IMR-90 (cell line): ENCODE measurements around the gene SAP30BP. TPM values are rescaled to one million over a fixed set of nuclear protein-coding genes. Genes with fewer than 3 reads are reported as not detected.
A peak's percentile ranks its signal among the peaks of the same experiment; 100 is the strongest.

Source experiments
- ATAC-seq: fragments of 200-7000 bp; cut with Tn5 transposase; 2 replicates; pipeline ENCODE4 v1.9.1; 2020; ENCODE audit warnings: low read depth, mild to moderate bottlenecking, moderate library complexity
- BruUV-seq: library from RNA; stranded (reverse); fragments of 400-500 nt; replicated peaks from 2 replicates; lab custom pipeline; 2021; lab: Mats Ljungman, UMichigan
- CTCF ChIA-PET: fragments of 300-600 bp; formaldehyde crosslinking; extraction: SDS; loops from one replicate; lab custom pipeline; 2021; ENCODE audit warnings: antibody characterized with exemption; lab: Yijun Ruan, JAX
- POLR2A ChIA-PET: fragments of 300-600 bp; sonication (Branson Sonifier 250); formaldehyde crosslinking; loops from one replicate; lab custom pipeline; 2022; ENCODE audit warnings: antibody characterized with exemption; ENCODE audit not compliant: unreplicated experiment; lab: Charles Lee
- DNase-seq: peaks from one replicate; pipeline ENCODE4 v3.0.0; 2013
- H2AFZ ChIP-seq: replicated peaks from 2 replicates; pipeline ENCODE3; 2013; ENCODE audit warnings: low read length, mild to moderate bottlenecking; ENCODE audit not compliant: poor library complexity
- H2AK5ac ChIP-seq: 2 replicates; pipeline ENCODE4 v1.6.1; 2013; ENCODE audit warnings: low read depth, low read length, inconsistent platforms
- H2AK9ac ChIP-seq: replicated peaks from 2 replicates; pipeline ENCODE3; 2013; ENCODE audit warnings: mild to moderate bottlenecking, low read depth, low read length, moderate library complexity; ENCODE audit not compliant: poor library complexity
- H2BK120ac ChIP-seq: 2 replicates; pipeline ENCODE4 v1.6.1; 2013; ENCODE audit warnings: low read depth, low read length, inconsistent platforms
- H2BK15ac ChIP-seq: 3 replicates; pipeline ENCODE4 v1.6.1; 2013; ENCODE audit warnings: low read depth, low read length, inconsistent platforms
- H2BK20ac ChIP-seq: 2 replicates; pipeline ENCODE4 v1.6.1; 2013; ENCODE audit warnings: low read depth, mild to moderate bottlenecking, inconsistent platforms, low read length, moderate library complexity
- H2BK5ac ChIP-seq: 2 replicates; pipeline ENCODE4 v1.6.1; 2013; ENCODE audit warnings: mild to moderate bottlenecking, low read depth, low read length, inconsistent platforms; ENCODE audit not compliant: poor library complexity, severe bottlenecking
- H3K14ac ChIP-seq: replicated peaks from 2 replicates; pipeline ENCODE4 v1.6.1; 2013; ENCODE audit warnings: low read depth, low read length, inconsistent platforms
- H3K18ac ChIP-seq: 2 replicates; pipeline ENCODE4 v1.6.1; 2013; ENCODE audit warnings: low read depth, low read length, control low read depth
- H3K23ac ChIP-seq: 2 replicates; pipeline ENCODE4 v1.6.1; 2013; ENCODE audit warnings: low read depth, low read length, inconsistent platforms
- H3K27ac ChIP-seq: 2 replicates; pipeline ENCODE4 v1.5.1; 2013; ENCODE audit warnings: mild to moderate bottlenecking, control low read depth, low read length; ENCODE audit not compliant: insufficient read depth
- H3K27me3 ChIP-seq: 2 replicates; pipeline ENCODE4 v1.6.1; 2013; ENCODE audit warnings: low read length; ENCODE audit not compliant: control insufficient read depth, insufficient read depth
- H3K36me3 ChIP-seq: 2 replicates; pipeline ENCODE4 v1.6.1; 2013; ENCODE audit warnings: low read length, mixed read lengths; ENCODE audit not compliant: control insufficient read depth, insufficient read depth
- H3K4ac ChIP-seq: 2 replicates; pipeline ENCODE4 v1.6.1; 2013; ENCODE audit warnings: low read depth, low read length, inconsistent platforms
- H3K4me1 ChIP-seq: 2 replicates; pipeline ENCODE4 v1.6.1; 2013; ENCODE audit warnings: low read length, mixed read lengths; ENCODE audit not compliant: control insufficient read depth, insufficient read depth
- H3K4me2 ChIP-seq: 2 replicates; pipeline ENCODE4 v1.6.1; 2013; ENCODE audit warnings: low read depth, mild to moderate bottlenecking, control low read depth, low read length, moderate library complexity
- H3K4me3 ChIP-seq: 2 replicates; pipeline ENCODE4 v1.5.1; 2013; ENCODE audit warnings: low read depth, mild to moderate bottlenecking, control low read depth, low read length, moderate library complexity; ENCODE audit not compliant: insufficient read depth
- H3K56ac ChIP-seq: 2 replicates; pipeline ENCODE4 v1.6.1; 2013; ENCODE audit warnings: low read length, inconsistent platforms; ENCODE audit not compliant: insufficient read depth; ENCODE audit errors: extremely low read depth
- H3K79me1 ChIP-seq, 2 experiments: 2 replicates each; pipeline ENCODE4 v1.6.1; 2013; ENCODE audit warnings: low read length in 2 of 2, inconsistent platforms in 1 of 2, low read depth in 1 of 2
- H3K9ac ChIP-seq: 2 replicates; pipeline ENCODE4 v1.6.1; 2013; ENCODE audit warnings: low read depth, low read length, control low read depth
- H3K9me1 ChIP-seq: 2 replicates; pipeline ENCODE4 v1.6.1; 2013; ENCODE audit warnings: low read length, inconsistent platforms; ENCODE audit not compliant: insufficient read depth
- H3K9me3 ChIP-seq: 2 replicates; pipeline ENCODE4 v1.6.1; 2013; ENCODE audit warnings: low read length; ENCODE audit not compliant: control insufficient read depth, insufficient read depth
- H4K20me1 ChIP-seq: 2 replicates; pipeline ENCODE4 v1.6.1; 2013; ENCODE audit warnings: low read length, inconsistent platforms; ENCODE audit not compliant: insufficient read depth
- H4K5ac ChIP-seq: 2 replicates; pipeline ENCODE4 v1.6.1; 2013; ENCODE audit warnings: mild to moderate bottlenecking, low read depth, low read length, control low read depth
- H4K8ac ChIP-seq, 2 experiments: 2 replicates each; pipeline ENCODE4 v1.6.1; 2013; ENCODE audit warnings: low read depth in 2 of 2, low read length in 2 of 2, control low read depth in 1 of 2, inconsistent platforms in 1 of 2
- H4K91ac ChIP-seq: 2 replicates; pipeline ENCODE4 v1.6.1; 2013; ENCODE audit warnings: low read depth, low read length, inconsistent platforms; ENCODE audit not compliant: insufficient read depth
- BHLHE40 ChIP-seq: fragments of 150-350 bp; IDR thresholded peaks from 2 replicates; pipeline ENCODE4 v1.6.1; 2016; ENCODE audit warnings: mild to moderate bottlenecking, low read depth, low read length
- CEBPB ChIP-seq: IDR thresholded peaks from 2 replicates; pipeline ENCODE4 v1.6.1; 2012; ENCODE audit warnings: low read depth, low read length, improper control_type of control experiment
- CHD1 ChIP-seq: IDR thresholded peaks from 2 replicates; pipeline ENCODE4 v1.6.1; 2012; ENCODE audit warnings: low read depth, low read length, improper control_type of control experiment
- FOS ChIP-seq: fragments of 150-350 bp; IDR thresholded peaks from 2 replicates; pipeline ENCODE4 v1.6.1; 2016; ENCODE audit warnings: low read depth, low read length
- MAFK ChIP-seq: IDR thresholded peaks from 2 replicates; pipeline ENCODE4 v1.6.1; 2012; ENCODE audit warnings: low read depth, low read length, improper control_type of control experiment
- MAZ ChIP-seq: IDR thresholded peaks from 2 replicates; pipeline ENCODE4 v1.6.1; 2012; ENCODE audit warnings: low read depth, mild to moderate bottlenecking, low read length, improper control_type of control experiment, moderate library complexity, borderline replicate concordance
- MXI1 ChIP-seq: IDR thresholded peaks from 2 replicates; pipeline ENCODE4 v1.6.1; 2012; ENCODE audit warnings: low read depth, mild to moderate bottlenecking, low read length, moderate library complexity, borderline replicate concordance
- NFE2L2 ChIP-seq: fragments of 150-350 bp; IDR thresholded peaks from 2 replicates; pipeline ENCODE4 v1.6.1; 2016; ENCODE audit warnings: low read depth, mild to moderate bottlenecking, low read length
- POLR2A ChIP-seq: IDR thresholded peaks from 2 replicates; pipeline ENCODE4 v1.6.1; 2012; ENCODE audit warnings: mild to moderate bottlenecking, low read depth, low read length
- RAD21 ChIP-seq: IDR thresholded peaks from 2 replicates; pipeline ENCODE4 v1.6.1; 2012; ENCODE audit warnings: low read length, improper control_type of control experiment
- RCOR1 ChIP-seq: IDR thresholded peaks from 2 replicates; pipeline ENCODE4 v1.6.1; 2012; ENCODE audit warnings: mild to moderate bottlenecking, low read length, improper control_type of control experiment; ENCODE audit not compliant: insufficient replicate concordance
- RFX5 ChIP-seq: IDR thresholded peaks from 2 replicates; pipeline ENCODE4 v1.8.0; 2012; ENCODE audit warnings: low read depth, mild to moderate bottlenecking, low read length, moderate library complexity
- SMC3 ChIP-seq: fragments of 150-350 bp; IDR thresholded peaks from 2 replicates; pipeline ENCODE4 v1.6.1; 2016; ENCODE audit warnings: low read depth, mild to moderate bottlenecking, antibody characterized with exemption, low read length, moderate library complexity
- WGBS, 2 experiments: methylation state at CpG; one replicate each; pipeline versions ENCODE4 v1.1.5 to v1.1.7; 2013; ENCODE audit warnings: missing lambda C conversion rate in 2 of 2; ENCODE audit not compliant: insufficient read length in 1 of 2; ENCODE audit errors: extremely low coverage in 2 of 2; 5-methylcytosine and 5-hydroxymethylcytosine counted together
- dilution Hi-C: fragments of 300-500 bp; cut with HindIII; formaldehyde crosslinking; loops from one replicate; pipeline ENCODE4 v1.14.3; 2018; ENCODE audit warnings: low sequenced_read_pairs; ENCODE audit not compliant: unreplicated experiment
- in situ Hi-C: fragments of 300-500 bp; cut with MboI; formaldehyde crosslinking; loops from 3 replicates; pipeline ENCODE4 v1.14.3; 2019; ENCODE audit warnings: low sequenced_read_pairs, inconsistent platforms, mixed read lengths
- intact Hi-C: fragments of 100-400 bp; cut with micrococcal nuclease; formaldehyde crosslinking; loops from 2 replicates; pipeline ENCODE4 v1.10.0; 2022
- polyA plus RNA-seq, 3 experiments: library from polyadenylated mRNA; depleted of rRNA; stranded (reverse); fragments of >200 nt; gene quantifications; 2 replicates each; pipeline ENCODE4 v1.2.3, GENCODE V29; 2012; ENCODE audit warnings: low replicate concordance in 1 of 3
- total RNA-seq: library from RNA; depleted of rRNA; stranded (reverse); fragments of >200 nt; gene quantifications from 2 replicates; pipeline ENCODE4 v1.2.3, GENCODE V29; 2012
- TF ChIP-seq, protein P1 (sequence below): fragments of 150-350 bp; IDR thresholded peaks from 2 replicates; pipeline ENCODE4 v1.6.1; 2017; ENCODE audit warnings: mild to moderate bottlenecking, antibody characterized with exemption, low read length, low read depth
- TF ChIP-seq, protein P2 (sequence below): conservative IDR thresholded peaks from 2 replicates; pipeline ENCODE4 v1.5.1; 2012; ENCODE audit warnings: mild to moderate bottlenecking, low read depth, low read length, improper control_type of control experiment
- TF ChIP-seq, protein P3 (sequence below): fragments of 150-350 bp; IDR thresholded peaks from 2 replicates; pipeline ENCODE4 v1.6.1; 2016; ENCODE audit warnings: low read depth, mild to moderate bottlenecking, low read length, moderate library complexity, borderline replicate concordance

The SAP30BP gene
- total and polyA plus RNA-seq, 2 of the 4 experiments (the other 2 are of a cell fraction) = 70.4 to 139 TPM

DNA sequence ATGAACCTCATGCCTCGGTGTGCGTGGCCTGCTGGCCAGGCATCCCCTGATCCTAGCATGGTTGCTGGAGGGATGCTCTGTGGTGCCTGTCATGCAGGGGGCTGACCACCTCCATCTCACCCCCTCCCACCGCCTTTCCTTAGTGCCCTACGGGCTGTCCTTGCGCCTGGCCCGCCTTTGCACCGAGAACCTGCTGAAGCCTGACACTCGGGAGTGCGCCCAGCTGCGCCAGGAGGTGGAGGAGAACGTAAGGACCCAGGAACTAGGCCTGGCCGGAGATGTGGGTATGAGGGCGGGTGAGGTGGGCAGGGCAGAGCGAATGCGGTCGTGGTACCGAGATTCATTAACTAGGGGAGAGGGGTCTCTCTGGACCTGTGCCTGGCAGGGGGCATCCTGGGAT lies 73.1 kb downstream of the SAP30BP start:
- no peaks in the 10 kb centered on the region for H3K36me3 ChIP-seq
- no peaks in the 10 kb centered on the region for H3K79me1 ChIP-seq
- H3K4ac ChIP-seq = no peak overlapping the region
- H4K8ac ChIP-seq = no peak overlapping the region
- H2BK120ac ChIP-seq = no peak overlapping the region
- no peak for DNase-seq
- POLR2A ChIA-PET = no interaction called here
- WGBS, 2 experiments = 86% methylated on average over 10 of the region's 17 CpGs; no CpG with 5 or more reads in 1 of the 2 experiments
- no peak overlapping the region for H3K27ac ChIP-seq
- no peak overlapping the region for H3K4me2 ChIP-seq
- intact Hi-C loops (no loop called here), in situ Hi-C loops (loop anchor here (10.0 kb wide), 1 partner anchor 315 kb away; no protein-coding TSS in a partner anchor), dilution Hi-C loops (no loop called here)
- peaks cover 2% of the 10 kb centered on the region; the same call in 1 of the 2 replicates for H3K27me3 ChIP-seq
- no peak overlapping the region for H2BK15ac ChIP-seq
- no peak for TF ChIP-seq RAD21
- TF ChIP-seq MAFK = no peak
- TF ChIP-seq, protein P1, sequence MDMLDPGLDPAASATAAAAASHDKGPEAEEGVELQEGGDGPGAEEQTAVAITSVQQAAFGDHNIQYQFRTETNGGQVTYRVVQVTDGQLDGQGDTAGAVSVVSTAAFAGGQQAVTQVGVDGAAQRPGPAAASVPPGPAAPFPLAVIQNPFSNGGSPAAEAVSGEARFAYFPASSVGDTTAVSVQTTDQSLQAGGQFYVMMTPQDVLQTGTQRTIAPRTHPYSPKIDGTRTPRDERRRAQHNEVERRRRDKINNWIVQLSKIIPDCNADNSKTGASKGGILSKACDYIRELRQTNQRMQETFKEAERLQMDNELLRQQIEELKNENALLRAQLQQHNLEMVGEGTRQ = no peak
- TF ChIP-seq, protein P2, sequence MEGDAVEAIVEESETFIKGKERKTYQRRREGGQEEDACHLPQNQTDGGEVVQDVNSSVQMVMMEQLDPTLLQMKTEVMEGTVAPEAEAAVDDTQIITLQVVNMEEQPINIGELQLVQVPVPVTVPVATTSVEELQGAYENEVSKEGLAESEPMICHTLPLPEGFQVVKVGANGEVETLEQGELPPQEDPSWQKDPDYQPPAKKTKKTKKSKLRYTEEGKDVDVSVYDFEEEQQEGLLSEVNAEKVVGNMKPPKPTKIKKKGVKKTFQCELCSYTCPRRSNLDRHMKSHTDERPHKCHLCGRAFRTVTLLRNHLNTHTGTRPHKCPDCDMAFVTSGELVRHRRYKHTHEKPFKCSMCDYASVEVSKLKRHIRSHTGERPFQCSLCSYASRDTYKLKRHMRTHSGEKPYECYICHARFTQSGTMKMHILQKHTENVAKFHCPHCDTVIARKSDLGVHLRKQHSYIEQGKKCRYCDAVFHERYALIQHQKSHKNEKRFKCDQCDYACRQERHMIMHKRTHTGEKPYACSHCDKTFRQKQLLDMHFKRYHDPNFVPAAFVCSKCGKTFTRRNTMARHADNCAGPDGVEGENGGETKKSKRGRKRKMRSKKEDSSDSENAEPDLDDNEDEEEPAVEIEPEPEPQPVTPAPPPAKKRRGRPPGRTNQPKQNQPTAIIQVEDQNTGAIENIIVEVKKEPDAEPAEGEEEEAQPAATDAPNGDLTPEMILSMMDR = no peak
- TF ChIP-seq CHD1 = no peak
- TF ChIP-seq POLR2A = no peak
- TF ChIP-seq BHLHE40 = no peak
- no peak for TF ChIP-seq NFE2L2
- no peak for TF ChIP-seq RCOR1
- TF ChIP-seq, protein P3, sequence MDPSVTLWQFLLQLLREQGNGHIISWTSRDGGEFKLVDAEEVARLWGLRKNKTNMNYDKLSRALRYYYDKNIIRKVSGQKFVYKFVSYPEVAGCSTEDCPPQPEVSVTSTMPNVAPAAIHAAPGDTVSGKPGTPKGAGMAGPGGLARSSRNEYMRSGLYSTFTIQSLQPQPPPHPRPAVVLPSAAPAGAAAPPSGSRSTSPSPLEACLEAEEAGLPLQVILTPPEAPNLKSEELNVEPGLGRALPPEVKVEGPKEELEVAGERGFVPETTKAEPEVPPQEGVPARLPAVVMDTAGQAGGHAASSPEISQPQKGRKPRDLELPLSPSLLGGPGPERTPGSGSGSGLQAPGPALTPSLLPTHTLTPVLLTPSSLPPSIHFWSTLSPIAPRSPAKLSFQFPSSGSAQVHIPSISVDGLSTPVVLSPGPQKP = no peak
- TF ChIP-seq MXI1 = no peak
- no peak for TF ChIP-seq CEBPB
- TF ChIP-seq RFX5 = no peak
- TF ChIP-seq MAZ = no peak
- TF ChIP-seq SMC3 = no peak
- TF ChIP-seq FOS = no peak
- BruUV-seq = no TSS peak
- no peaks in the 10 kb centered on the region for H4K20me1 ChIP-seq
- no peak overlapping the region for H3K9ac ChIP-seq
- CTCF ChIA-PET = no interaction called here
- H3K9me3 ChIP-seq = no peaks in the 10 kb centered on the region
- H2BK20ac ChIP-seq = no peak overlapping the region
- no peak overlapping the region for H4K91ac ChIP-seq
- no peak overlapping the region for H3K14ac ChIP-seq
- H3K9me1 ChIP-seq = no peaks in the 10 kb centered on the region
- no peak overlapping the region for H2AFZ ChIP-seq
- no peak overlapping the region for H3K18ac ChIP-seq
- H3K23ac ChIP-seq = no peak overlapping the region
- H2AK5ac ChIP-seq = no peak overlapping the region
- H3K56ac ChIP-seq = no peak overlapping the region
- no peaks in the 10 kb centered on the region for H3K4me1 ChIP-seq
- H2AK9ac ChIP-seq = peak overlapping the region; percentile 28
- no peak overlapping the region for H3K4me3 ChIP-seq
- no peak overlapping the region for H2BK5ac ChIP-seq
- no peak for ATAC-seq
- H4K5ac ChIP-seq = no peak overlapping the region
